T-helper 22 cell (primary cell): Measurements from ENCODE around the gene TP53AIP1.

ENCODE experiments used
- DNase-seq: peaks from one replicate; pipeline ENCODE4 v3.0.0-alpha.2; 2020; ENCODE audit warnings: low read depth

TP53AIP1 gene

DNA sequence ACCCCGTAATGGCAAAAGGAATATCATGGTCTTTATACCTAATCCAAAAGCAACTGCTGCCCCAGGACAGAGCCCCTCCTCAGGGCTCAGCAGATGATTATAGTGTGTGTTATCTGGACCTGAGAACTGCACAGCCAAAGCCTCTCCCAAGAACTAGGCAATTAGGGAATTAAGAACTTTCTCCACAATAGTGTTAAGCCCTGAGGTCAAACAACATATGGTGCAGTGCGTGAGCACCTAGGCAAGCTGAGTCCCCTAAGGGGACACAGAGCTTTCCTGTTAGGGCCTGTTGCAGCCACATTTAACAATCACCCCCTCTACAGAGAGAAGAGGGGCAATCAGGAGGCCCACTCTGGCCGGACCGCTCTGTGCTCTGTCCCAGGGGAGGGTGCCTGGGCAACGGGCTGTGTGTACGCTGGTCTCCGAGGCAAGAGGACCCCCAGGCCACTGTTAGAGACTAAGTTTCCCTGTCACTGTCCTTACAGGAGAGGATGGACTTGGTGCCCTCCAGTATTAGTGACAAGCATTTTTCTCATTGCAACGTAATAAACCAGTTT, 52.9 kb downstream of the TP53AIP1 start:
- no peak for DNase-seq

DNA sequence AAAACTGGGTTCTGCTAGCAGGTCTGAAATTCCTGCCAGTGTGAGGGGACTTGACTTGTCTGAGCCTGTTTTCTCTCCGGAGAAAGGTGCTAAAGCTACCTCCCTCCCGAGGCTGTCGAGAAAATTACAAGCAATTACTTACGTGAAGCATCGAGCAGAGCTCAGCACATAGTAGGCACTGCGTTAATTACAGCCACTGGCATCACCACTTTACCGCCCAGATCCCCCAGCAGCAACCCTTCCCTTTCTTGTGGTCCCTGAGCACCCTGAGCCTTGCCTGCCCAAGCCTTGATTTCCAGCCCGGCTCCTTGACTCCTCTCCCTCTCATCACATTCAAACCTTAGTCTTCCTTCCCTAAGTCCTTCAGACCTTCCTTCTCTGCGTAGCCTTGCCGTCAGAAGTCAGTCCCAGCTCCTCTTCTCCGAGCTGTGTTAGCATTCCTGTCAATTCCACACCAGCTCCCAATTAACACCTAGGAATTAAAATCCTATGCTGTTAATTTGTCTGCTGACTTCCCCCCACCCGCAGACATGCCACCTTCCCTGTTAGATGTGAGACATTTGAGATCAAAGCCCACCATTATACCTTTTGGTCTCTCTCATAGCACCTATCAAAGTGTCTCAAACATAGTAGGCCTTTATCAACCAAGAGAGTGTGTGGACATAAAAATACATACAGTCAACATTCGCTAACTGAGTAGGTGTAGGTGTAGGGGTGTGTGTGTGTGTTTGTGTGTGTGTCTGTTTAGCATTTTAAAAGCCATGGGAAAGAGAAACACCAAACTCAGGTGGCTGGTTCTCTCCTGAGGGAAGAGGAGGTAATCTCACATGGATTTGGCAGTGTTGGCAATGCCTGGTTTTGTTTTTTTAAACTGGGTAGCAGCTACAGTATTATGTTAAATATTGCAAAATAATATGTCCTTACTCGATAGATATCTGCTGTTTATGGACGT, 54.4 kb downstream of the TP53AIP1 start:
- DNase-seq, result no peak

DNA sequence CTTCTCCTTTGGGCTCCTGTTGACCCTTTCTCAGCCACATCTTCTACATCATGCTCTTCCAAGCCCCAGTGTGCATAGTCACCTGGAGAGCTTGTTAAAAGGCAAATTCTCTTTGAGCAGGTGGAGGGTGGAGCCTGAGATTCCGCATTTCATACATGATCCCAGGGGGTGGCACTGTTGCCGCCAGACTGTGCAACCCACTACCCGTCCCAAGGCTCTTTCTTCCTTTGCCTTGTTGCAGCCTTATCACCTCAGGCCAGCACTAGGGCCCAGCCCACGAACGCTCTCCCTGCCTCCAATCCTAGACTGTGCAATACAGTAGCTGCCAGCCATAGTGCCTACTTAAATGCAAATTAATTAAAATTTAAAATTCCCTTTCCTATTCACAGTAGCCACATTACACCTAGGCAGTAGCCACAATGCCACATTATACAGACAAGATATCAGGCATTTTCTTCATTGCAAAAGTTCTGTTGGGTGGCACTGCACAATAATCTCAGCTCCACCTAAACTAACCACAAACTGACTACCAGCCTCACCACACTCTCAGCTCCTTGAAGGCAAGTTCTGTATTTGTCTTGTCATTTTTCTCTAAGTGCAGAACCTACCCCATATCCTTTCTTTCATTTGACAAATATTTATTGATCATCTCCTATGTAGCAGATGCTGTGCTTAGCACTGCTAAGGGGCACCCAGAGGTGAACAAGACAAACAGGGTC, 56.1 kb downstream of the TP53AIP1 start:
- DNase-seq, result no peak
